H1 (cell line): ENCODE measurements around the gene SYTL1. TPM values are rescaled to one million over a fixed set of nuclear protein-coding genes. Genes with fewer than 3 reads are reported as not detected.

Source experiments
- CBX8 ChIP-seq: fragments of 300-800, 300-1000 bp; sonication (generic); IDR thresholded peaks from 2 replicates; pipeline ENCODE4 v1.7.1; 2016; ENCODE audit warnings: low read depth, low read length, borderline replicate concordance
- CTBP2 ChIP-seq: IDR thresholded peaks from 2 replicates; pipeline ENCODE4 v1.7.0; 2011; ENCODE audit warnings: borderline replicate concordance, mild to moderate bottlenecking, moderate library complexity, mixed read lengths, low read length; ENCODE audit not compliant: insufficient read depth, insufficient read length
- EGR1 ChIP-seq: IDR thresholded peaks from 2 replicates; pipeline ENCODE4 v1.6.1; 2011; ENCODE audit warnings: low read depth, low read length, borderline replicate concordance
- MAFK ChIP-seq: IDR thresholded peaks from 2 replicates; pipeline ENCODE4 v1.6.1; 2012; ENCODE audit warnings: low read depth, mild to moderate bottlenecking, improper control_type of control experiment, low read length
- POLR2AphosphoS5 ChIP-seq: IDR thresholded peaks from 2 replicates; pipeline ENCODE4 v1.6.1; 2011; ENCODE audit warnings: low read depth, low read length
- polyA plus RNA-seq, 7 experiments: library from polyadenylated mRNA; depleted of rRNA in 3 of 7; stranded (reverse) in 5 of 7; unstranded in 2 of 7; fragments of >200 nt in 5 of 7; fragments of 200-250 nt in 2 of 7; gene quantifications; 1 replicate in 5 of 7; 2 replicates in 1 of 7; 4 replicates in 1 of 7; pipeline versions ENCODE4 v1.2.1 to v1.2.3, GENCODE V29; 2011 to 2013; ENCODE audit warnings: missing spikeins in 2 of 7, mixed read lengths in 2 of 7
- total RNA-seq: library from RNA; stranded (reverse); fragmentation: NEBNext Ultra II Directional; extraction: Animal tissue kit (Norgen Biotek cat#: 25700); gene quantifications from 2 replicates; pipeline ENCODE4 v1.2.1, GENCODE V29; 2021

SYTL1 gene
- total and polyA plus RNA-seq, 2 of the 8 experiments (the other 6 are each of a cell fraction or from before 2014, with no cell fraction given), result 6.4 to 19.5 TPM

DNA sequence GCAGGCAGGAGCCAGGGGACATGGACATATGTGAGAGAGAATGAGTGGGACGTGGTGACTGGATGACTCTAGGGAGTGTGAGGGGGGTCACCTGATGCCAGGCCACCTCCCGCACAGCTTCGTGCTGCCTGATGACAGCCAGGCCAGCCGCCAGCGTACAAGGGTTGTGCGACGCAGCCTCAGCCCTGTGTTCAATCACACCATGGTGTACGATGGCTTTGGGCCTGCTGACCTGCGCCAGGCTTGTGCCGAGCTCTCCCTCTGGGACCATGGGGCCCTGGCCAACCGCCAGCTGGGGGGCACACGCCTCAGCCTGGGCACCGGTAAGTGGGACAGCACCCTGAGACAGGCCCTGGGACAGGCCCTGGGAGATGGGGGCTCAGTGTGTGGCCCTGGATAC lies 11.3 kb downstream of the SYTL1 start (continued):
- TF ChIP-seq CTBP2, result no peak
- TF ChIP-seq EGR1, result no peak
- no peak for TF ChIP-seq CBX8
- no peak for TF ChIP-seq MAFK
- no peak for TF ChIP-seq POLR2AphosphoS5
